Smooth muscle cell of the brain vasculature (primary cell): ENCODE data around the gene LFNG.
A peak's percentile ranks its signal among the peaks of the same experiment; 100 is the strongest.

Experiments used
- DNase-seq: peaks from one replicate; pipeline ENCODE4 v3.0.0-alpha.2; 2012; ENCODE audit warnings: low read depth, low spot score

The LFNG gene, protein sequence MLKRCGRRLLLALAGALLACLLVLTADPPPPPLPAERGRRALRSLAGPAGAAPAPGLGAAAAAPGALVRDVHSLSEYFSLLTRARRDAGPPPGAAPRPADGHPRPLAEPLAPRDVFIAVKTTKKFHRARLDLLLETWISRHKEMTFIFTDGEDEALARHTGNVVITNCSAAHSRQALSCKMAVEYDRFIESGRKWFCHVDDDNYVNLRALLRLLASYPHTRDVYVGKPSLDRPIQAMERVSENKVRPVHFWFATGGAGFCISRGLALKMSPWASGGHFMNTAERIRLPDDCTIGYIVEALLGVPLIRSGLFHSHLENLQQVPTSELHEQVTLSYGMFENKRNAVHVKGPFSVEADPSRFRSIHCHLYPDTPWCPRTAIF

DNA sequence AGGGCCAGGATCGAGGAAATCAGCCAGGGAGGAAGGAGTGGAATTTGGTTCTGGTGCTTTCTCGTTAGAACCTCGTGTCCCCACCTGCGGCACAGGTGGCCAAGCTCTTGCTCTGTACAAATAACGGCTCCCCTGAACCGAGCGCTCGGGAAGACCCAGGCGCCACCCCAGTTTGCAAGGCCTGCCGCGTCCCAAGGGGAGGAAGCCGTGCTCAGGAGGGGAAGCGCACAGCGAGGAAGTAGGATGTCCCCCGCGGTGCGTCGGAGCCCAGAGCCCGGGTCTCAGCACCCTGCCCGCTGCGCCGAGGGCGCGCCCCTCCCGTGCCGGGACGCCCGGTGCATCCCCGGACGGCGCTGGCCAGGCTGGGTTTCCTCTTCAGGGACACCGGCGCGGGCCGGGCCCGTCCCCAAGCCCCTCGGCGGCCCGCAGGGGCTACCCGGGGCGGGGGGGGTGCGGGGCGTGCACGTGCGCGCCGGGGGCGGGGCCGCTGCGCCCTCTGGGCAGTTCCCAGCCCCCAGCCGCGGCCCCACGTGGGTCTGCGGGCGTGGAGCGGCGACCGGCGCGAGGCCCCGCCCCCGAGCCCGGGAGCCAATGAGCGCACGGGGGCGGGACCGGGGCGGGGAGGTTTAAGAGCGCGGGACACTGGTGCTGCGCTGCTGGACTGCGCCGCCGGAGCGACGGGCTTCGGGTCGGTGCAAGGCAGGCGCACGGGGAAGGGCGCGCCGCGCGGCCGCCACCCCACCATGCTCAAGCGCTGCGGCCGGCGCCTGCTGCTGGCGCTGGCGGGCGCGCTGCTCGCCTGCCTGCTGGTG lies at the start of gene LFNG:
Gene LFNG, plus strand, starts transcription at position 656 of the 812 bp plus-strand sequence. Its CDS starts 88 bp downstream, at position 744.
- peak; percentile 65 for DNase-seq

DNA sequence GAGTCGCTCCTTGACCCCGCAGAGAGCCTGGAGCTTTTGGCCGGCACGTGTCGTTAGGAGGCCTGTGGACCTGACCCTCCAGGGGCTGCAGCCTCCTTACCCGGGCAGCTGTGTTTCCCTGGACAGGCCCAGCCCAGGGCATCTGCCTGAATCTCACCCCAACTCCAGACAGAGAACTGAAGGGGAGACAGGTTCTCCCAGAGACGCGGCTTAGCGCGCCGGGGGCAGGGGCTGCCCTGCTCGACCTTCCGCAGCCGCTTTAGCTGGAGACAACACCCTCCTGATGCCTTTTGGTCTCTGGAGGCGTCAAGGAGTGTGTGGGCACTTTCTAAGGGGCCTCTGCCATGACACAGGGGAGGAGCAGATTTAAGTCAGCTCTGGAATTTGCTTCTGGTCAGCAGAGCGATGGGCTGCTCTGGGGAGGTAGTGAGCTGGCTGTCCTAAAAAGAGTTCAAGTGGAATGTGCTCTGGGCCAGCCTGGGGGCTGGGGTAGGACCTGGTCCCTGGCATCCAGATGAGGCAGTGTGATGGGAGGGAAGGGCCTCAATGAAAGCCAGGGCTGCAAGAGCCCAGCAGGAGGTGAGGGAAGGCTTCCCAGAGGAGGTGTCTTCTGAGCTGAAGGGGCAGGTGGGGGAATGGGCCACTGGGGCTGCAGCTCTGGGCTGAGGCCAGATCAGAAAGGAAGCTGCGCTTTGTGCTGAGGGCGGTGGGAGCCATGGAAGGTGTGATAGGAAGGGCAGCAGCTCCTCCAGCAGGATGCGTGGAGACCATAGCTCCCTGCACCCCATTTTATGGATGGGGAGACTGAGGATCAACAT lies 49.2 kb upstream of the LFNG start:
- no peak for DNase-seq

DNA sequence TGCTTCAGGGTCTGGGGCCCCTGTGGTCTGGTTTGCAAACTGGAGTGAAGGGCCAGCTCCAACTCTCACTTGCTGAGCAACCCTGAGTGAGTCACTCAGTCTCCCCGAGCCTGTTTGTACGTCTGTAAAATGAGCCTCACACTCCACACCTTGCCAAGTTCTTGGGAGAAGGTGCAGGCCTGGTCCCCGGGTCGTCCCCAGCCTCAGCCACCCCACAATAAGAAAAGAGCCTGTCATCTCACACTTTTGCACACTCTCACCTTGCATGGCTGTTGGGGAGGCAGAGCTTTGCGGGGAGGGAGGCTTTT lies 48.6 kb upstream of the LFNG start:
- no peak for DNase-seq

DNA sequence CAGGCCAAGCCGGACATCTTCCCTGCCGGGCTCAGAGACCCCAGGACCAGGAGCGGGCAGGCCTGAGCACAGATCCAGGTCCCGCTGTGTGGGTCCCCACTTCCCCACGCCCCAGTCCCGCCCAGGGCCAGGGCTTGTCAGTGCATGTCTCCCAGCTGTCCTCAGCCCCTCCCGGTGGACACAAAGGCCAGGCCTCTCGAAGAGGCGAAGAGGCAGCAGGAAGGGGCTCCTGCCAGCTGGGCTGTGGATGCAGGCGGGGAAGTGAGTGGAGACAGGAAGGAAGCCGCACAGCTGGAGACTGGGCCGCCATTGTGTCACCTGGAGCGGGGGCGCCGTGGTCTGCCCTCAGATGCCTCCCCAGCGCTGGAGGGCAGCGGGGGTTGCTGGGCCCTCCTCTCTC lies 48.2 kb upstream of the LFNG start:
- no peak for DNase-seq

DNA sequence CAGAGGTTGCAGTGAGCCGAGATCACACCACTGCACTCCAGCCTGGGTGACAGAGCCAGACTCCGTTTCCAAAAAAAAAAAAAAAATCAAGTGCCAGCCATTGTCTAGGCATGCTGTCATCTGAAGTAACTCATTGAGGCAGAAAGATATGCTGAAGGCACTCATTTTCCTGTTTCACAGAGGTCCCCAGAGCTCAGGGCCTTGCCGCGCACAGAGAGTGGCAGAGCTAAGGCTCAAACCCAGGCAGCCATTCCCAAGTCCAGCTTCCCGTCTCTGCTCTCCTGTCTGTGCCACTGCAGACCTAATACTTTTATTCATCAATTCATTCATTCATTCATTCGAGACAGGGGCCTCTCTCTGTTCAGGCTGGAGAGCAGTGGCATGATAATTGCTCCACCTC lies 46.8 kb upstream of the LFNG start:
- DNase-seq, result no peak

DNA sequence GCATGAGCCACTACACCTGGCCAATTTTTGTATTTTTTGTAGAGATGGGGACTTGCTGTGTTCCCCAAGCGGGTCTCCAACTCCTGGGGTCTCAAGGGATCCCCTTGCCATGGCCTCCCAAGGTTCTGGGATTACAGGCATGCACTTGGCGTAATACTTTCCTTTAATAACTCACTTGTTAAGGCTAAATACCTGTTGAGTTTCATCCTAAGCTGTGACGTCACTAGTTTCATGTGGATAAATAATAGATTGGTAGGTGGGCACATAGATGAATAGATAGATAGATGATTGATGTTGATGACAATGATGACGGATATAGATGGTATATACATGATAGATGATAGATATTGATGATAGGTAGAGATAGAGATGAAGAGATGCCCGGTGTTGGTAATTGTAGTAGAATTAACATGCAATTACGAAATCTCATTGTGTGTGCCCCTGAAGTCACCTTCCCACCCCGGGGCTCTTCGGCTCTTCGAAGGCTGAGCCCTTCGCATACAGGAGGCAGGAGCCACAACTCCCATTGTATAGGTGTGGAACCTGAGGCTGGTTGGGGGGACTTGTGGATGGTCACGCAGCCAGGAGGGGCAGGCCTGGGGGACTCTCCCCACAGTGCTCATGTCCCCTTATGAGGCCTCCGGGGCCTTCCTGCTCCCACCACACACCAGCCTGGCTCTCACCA lies 45.9 kb upstream of the LFNG start:
- DNase-seq, result no peak

DNA sequence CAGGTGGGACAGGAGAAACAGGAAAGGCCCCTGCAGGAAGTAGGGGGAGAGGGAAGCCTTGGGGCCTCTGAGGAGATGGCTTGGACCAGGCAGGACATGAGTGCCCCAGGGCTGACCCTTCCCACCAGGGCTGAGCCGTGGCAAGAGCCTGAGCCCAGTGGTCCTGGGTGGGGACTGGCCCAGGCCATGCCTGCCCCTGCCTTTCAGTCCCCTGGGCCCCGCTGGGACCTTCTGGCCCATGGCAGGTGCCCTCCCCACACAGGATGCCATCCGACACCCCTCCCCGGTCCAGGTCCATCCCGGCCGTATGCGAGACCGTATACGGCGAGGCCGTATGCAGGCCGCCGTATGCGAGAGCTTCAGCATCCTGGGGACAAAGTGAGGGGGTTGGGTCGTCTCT lies 45.4 kb upstream of the LFNG start:
- no peak for DNase-seq

DNA sequence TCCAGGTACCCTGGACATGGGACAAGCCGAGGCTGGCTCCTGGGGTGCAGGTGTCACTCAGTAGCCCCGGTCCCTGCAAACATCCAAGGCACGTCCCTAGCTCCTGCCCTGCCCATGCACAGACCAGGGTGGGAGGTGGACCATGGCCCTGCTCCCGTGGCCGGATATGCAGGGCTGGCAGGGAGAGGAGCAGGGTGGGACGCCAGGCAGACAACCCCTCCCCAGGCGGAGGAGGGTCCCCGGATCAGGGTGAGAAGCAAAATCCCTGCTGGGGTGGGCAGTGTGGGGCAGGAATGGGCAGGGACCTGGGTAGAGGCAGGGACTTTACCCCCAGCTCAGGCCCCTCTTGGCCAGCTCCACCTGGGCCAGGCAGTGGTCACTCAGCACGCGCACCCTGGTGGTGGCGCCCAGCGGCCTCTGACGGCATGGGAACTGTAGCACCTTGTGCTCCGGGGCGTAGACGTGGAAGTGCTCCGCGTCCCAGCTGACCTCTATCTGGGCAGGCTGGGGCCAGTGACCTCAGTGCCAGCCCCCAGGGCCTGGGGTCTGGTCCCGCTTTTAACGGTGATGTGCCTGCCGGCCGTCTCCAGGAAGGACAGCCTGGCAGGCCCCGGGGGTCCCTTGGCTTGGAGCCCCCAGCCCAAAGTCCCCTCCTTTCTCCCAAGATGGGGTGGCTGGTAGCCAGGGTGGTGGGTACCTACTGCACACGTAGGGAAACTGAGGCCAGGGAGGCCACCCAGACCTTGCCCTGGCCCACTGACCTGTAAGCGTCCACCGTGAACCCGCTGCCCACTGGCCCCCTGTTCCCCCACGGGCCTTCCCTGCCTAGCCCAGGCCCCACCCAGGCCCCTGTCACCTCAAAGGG lies 44.5 kb upstream of the LFNG start:
- no peak for DNase-seq

DNA sequence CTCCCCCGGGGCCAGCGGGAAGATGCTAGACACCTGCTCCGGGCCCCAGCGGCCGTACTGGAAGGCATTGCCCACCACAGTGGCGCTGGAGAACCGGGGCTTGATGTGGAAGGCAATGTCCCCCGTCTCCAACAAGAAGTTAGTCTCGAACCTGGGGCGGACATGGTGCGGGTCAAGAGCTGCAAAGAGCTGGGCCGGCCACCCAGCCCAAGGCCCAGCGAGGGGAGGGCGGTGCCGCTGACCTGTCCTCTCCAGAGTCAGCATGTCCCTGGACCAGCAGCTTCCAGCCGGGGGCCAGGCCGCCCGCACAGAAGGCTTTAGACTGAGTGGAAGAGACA lies 43.9 kb upstream of the LFNG start:
- DNase-seq, result no peak

DNA sequence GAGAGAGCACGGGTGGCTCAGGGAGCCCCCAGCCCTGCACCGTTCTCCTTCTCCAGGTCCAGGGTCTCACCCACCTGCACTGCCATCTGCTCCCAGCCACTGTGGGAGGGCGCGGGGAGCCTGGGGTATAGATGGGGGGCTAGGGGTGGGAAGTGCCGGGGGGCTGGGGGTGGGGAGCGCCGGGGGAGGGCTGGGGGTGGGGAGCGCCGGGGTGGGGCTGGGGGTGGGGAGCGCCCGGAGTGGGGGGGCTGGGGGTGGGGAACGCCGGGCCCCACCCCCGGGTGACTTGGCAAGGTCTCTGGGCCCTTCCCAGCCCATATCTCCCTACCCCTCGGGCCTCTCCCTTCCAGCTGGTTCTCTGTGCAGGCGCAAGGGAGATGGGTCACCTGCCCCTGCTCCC lies 43.3 kb upstream of the LFNG start, which contains the start of gene GRIFIN:
Gene GRIFIN, minus strand, starts transcription at position 101 of the 400 bp plus-strand sequence. Its CDS starts 15 bp downstream, at position 86.
- DNase-seq, result no peak

DNA sequence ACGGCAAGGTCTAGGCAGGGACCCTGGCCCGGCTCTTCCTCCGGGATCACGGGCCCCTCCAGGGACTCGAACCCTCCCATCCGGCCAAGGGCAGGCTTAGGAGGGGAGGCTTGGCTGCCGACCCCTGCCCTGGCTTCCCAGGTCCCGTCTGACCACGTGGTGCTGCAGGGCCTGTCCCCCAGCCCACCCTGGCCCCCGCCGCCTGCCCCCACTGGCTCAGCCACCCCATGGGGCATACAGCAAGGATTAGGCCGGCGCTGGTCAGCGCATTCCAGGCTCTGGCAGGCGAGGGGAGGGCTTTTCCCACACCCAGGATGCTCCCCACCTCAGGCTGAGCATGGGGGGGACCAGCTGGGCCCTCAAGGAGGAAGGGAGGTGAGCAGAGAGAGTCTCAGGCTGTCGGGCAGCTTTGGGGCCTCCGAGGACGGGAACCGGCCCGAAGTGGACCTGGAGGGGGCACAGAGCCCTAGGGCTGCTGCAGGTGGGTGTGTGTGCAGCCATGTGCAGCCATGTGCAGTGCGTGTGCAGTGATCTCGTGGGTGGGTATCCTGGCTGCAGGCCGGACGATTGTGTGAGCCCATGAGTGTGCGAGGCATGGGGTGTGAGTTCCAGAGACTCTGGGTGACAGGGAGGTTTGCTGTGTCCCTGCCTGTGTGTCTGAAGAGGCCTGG lies 42.7 kb upstream of the LFNG start:
- DNase-seq, result no peak

DNA sequence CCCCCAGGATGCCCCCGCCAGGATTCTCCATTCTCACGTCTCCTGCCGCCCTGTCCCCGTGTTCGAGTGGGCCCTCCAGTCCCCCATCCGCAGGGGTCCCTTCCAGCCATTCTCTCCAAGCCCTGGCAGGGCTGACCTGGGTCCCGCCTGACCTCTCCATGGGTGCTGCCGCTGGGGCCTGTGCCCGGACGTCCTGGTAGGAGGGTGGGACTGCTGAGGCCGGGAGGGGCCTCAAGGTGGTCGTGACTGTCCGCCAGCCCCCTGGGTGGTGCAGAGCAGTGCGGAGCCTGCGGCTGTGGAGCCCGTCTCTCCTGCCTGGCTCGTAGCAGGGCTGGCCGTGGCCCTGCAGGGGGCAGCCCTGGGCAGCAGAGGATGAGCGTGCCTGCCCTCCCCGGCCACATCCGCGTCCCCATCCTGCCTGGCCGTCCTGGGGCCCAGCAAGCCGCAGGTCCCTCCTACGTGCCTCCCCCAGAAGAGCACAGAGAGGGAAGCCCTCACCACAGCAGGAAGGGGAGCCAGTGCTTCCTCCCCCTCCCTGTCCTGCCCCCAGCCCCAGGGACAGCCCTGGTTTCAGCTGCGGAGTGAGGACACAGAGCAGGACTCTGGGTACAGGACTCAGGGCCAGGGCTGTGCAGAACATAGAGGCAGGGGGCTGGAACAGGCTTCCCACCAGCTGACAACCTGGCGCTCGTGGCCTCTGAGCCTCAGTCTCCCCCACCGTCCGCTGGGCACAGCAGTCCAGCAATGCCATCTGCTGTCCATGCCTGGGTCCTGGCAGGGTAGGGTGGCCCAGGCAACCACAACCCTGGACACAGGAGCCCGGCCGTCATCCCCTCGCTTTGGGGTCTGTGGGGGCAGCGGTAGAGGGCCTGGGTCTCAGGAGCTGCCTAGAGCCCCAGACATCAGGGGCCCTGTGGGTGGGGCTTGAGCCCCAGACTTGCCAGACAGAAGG lies 41.9 kb upstream of the LFNG start:
- no peak for DNase-seq

DNA sequence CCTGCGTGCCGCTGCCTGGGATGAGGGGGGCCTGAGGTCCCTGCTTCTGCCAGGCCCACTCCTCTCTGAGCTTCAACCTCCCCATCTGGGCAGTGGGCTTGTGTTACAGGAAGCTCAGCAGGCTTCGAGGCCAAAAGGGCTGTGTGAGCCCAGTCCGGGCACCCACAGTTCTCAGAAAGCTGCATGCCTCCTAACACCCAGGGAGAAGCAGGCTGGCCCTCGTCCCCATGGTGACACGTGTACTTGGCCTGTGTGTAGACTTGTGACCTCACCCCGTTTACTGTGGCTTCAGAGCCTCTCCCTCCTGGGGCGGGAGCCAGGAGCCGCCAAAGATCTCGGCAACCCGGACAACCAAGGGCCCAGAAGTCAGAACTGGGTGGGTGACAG lies 41.2 kb upstream of the LFNG start:
- no peak for DNase-seq

DNA sequence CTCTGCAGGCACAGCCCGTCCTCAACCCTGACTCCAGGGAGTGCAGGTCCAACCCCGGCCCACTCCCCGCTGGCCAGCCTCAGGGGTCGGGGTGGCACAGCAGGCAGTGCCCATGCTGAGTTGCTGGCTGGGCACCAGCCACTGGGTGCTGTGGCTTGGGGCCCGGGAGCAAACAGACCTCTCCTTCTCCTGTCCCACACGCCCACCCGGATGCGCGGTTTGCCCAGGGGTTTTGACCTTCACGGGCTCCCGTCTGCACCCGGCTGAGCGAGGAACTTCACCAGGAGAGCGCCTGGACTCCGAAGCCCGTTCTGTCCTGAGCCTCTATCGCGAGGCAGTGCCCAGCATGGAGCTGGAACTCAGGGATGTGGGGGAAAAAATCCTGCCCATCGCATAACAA lies 40.8 kb upstream of the LFNG start:
- no peak for DNase-seq

DNA sequence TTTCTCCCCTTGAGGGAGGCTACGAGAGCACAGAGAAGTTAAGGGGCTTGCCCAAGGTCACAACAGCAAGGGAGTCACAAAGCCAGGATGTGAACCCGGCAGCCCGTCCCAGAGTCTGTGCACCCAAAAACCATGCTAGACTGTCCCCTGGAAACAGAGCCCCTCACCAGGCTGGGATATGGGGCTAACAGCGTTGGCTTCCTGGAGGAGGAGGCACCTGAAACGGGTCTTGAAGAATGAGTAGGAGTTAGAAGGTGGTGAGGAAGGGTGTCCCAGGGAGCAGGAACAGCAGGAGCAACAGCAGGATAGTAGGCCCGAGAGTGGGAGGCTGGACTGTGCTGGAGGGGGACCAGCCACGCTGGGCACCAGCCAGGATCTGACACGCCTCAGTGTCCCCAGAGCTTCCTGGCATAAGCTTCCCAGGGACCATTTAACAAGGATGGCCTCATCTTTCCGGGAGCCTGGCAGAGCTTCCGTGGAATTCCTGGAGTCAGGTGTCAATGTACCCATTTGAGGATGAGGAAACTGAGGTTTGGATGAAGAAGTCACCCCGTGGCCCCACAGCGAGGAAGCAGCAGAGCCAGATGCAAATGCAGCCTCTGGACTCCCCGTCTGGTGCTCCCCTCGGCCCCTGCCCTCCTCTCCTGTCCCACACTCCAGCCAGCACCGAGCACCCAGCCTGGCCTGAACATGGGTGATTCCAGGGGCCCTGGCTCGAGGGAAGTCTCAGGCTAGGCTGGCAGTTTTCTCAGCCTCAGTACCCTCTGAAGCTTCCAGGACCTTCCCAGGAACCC lies 40.1 kb upstream of the LFNG start:
- DNase-seq, result no peak

DNA sequence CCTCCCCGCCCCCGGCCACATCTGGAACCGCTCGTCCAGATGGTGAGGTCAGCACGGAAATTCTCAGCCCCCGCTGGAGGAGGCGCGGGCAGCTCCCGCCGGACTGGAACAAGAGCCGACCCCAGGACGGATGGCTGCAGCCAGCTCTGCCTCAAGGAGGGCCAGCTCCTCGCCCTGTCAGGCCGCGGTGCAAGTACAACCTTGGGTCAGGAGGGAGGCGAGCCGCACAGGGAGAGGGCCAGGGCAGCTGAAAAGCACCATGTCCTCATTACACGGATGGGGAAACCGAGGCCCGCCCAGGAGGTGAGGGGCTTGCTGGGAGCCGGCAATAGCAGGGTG lies 39.5 kb upstream of the LFNG start:
- no peak for DNase-seq

DNA sequence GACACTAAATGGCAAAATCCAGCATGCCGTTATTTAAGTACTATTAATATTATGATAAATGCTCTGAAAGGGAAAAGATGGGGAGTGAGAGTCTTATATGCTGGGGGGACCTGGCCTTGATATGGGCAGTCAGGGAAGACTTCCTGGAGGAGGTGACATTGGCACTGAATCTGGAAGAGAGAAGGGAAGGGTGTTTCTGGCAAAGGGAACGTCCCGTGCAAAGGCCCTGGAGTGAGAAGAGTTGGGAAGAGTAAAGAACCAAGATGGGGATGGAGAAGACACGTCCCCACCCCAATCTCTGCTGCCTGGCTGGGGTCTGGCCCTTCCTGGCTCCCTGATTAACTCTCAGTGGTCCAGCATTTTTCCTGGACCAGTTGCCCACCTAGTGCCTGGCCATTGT lies 38.4 kb upstream of the LFNG start:
- no peak for DNase-seq

DNA sequence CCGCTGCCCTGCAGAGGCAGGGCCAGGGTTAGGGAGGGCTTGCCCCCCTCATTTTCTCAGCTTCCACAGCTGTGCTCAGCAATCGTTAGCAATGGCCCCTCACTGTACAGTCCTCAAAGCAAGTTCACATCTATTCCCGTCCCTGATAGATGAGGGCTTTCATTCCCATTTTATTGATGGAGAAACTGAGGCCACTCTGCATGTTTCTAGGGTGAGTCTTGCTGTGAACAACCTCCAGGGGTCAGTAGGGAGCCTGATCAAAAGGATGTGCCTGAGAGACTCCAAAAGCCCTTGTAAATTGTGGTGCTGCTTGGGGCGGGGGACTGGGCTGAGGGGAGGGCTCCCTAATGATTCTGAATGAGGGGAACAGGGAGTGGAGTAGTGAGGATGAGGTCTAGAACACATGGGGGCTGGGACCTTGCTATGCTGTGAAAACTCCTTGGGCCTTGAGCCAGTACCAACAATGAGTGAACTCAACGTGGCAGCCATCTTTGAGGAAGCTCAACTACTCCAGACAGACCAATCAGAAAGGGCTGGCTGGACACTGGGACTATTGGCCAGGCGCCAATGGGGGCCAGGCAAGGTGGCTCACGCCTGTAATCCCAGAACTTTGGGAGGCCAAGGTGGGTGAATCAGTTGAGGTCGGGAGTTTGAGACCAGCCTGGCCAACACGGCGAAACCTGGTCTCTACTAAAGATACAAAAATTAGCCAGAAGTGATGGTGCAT lies 36.7 kb upstream of the LFNG start:
- no peak for DNase-seq
